Measurements from ENCODE around the gene KRTAP4-4. TPM values are rescaled to one million over a fixed set of nuclear protein-coding genes. Genes with fewer than 3 reads are reported as not detected.

Gene KRTAP4-4
- total and polyA plus RNA-seq, 2 of the 4 experiments (the other 2 are of a cell fraction): not detected

DNA sequence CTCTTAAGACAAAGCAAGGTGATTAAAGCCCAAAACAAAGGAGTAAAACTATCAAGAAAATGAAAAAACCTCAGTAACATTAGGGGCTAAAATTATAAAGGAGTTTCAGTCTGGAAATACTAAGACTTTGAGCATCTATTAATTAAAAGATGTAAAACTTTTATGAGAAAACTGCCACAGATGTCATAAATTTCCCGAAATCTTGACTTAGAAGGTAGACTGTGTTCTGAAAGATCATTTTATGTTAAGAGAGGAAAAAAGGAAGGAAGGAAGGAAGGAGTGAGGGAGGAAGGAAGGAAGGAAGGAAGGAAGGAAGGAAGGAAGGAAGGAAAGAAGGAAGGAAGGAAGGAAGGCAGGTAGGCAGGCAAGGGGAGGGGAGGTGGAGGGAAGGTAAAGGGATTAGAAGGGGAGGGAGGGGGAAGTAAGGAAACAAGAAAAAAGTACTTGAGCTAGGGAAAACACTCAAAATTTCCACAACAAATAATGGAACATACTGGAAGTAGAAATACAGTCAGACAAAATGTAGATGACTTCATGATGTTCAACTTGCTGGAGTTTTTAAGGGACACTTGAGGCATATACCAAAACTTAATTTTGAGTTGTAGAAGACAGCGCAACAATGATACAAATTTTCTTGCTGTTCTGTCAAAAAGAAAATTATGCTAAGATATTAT, 12.9 kb downstream of the KRTAP4-4 start:
- no peak overlapping the region for H3K9ac ChIP-seq (ENCODE audit: low read depth, low read length)
- H3K18ac ChIP-seq (ENCODE audit: low read depth, low read length): no peak overlapping the region
- no peak overlapping the region for H2AK9ac ChIP-seq (replicated peaks; ENCODE audit: low read depth, low read length, poor library complexity)
- H2BK20ac ChIP-seq (ENCODE audit: low read depth, low read length): no peak overlapping the region
- in situ Hi-C loops (cut with MboI; ENCODE audit: low sequenced_read_pairs): no loop called here
- no peak overlapping the region for H3K14ac ChIP-seq (replicated peaks; ENCODE audit: low read depth, low read length)
- TF ChIP-seq NFE2L2 (IDR thresholded peaks at IDR 0.05; ENCODE audit: low read depth, low read length) (no peak), BHLHE40 (IDR thresholded peaks at IDR 0.05; ENCODE audit: low read depth, low read length) (no peak), SMC3 (IDR thresholded peaks at IDR 0.05; ENCODE audit: low read depth, low read length) (no peak), RFX5 (IDR thresholded peaks at IDR 0.05; ENCODE audit: low read depth, low read length) (no peak), CEBPB (IDR thresholded peaks at IDR 0.05; ENCODE audit: low read depth, low read length) (no peak), CHD1 (IDR thresholded peaks at IDR 0.05; ENCODE audit: low read depth, low read length) (no peak), MAZ (IDR thresholded peaks at IDR 0.05; ENCODE audit: borderline replicate concordance, low read depth, low read length) (no peak), MXI1 (IDR thresholded peaks at IDR 0.05; ENCODE audit: borderline replicate concordance, low read depth, low read length) (no peak), RCOR1 (IDR thresholded peaks at IDR 0.05; ENCODE audit: insufficient replicate concordance, low read length) (no peak)
- TF ChIP-seq, protein P1, sequence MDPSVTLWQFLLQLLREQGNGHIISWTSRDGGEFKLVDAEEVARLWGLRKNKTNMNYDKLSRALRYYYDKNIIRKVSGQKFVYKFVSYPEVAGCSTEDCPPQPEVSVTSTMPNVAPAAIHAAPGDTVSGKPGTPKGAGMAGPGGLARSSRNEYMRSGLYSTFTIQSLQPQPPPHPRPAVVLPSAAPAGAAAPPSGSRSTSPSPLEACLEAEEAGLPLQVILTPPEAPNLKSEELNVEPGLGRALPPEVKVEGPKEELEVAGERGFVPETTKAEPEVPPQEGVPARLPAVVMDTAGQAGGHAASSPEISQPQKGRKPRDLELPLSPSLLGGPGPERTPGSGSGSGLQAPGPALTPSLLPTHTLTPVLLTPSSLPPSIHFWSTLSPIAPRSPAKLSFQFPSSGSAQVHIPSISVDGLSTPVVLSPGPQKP (IDR thresholded peaks at IDR 0.05; ENCODE audit: borderline replicate concordance, low read depth, low read length): no peak
- TF ChIP-seq, protein P2, sequence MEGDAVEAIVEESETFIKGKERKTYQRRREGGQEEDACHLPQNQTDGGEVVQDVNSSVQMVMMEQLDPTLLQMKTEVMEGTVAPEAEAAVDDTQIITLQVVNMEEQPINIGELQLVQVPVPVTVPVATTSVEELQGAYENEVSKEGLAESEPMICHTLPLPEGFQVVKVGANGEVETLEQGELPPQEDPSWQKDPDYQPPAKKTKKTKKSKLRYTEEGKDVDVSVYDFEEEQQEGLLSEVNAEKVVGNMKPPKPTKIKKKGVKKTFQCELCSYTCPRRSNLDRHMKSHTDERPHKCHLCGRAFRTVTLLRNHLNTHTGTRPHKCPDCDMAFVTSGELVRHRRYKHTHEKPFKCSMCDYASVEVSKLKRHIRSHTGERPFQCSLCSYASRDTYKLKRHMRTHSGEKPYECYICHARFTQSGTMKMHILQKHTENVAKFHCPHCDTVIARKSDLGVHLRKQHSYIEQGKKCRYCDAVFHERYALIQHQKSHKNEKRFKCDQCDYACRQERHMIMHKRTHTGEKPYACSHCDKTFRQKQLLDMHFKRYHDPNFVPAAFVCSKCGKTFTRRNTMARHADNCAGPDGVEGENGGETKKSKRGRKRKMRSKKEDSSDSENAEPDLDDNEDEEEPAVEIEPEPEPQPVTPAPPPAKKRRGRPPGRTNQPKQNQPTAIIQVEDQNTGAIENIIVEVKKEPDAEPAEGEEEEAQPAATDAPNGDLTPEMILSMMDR (conservative IDR thresholded peaks at IDR 0.05; ENCODE audit: low read depth, low read length): no peak
- TF ChIP-seq, protein P3, sequence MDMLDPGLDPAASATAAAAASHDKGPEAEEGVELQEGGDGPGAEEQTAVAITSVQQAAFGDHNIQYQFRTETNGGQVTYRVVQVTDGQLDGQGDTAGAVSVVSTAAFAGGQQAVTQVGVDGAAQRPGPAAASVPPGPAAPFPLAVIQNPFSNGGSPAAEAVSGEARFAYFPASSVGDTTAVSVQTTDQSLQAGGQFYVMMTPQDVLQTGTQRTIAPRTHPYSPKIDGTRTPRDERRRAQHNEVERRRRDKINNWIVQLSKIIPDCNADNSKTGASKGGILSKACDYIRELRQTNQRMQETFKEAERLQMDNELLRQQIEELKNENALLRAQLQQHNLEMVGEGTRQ (IDR thresholded peaks at IDR 0.05; ENCODE audit: low read depth, low read length): no peak
- no TSS peak for BruUV-seq (replicated peaks)
- no peaks in the 10 kb centered on the region for H4K20me1 ChIP-seq (ENCODE audit: insufficient read depth, low read length)
- ChIA-PET CTCF (no interaction called here), POLR2A (ENCODE audit: unreplicated experiment) (no interaction called here)
- H4K8ac ChIP-seq (ENCODE audit: low read depth in 2 of 2, low read length in 2 of 2): no peak overlapping the region; a peak in 1 of 4 replicates
- no peak overlapping the region for H3K27ac ChIP-seq (ENCODE audit: insufficient read depth, low read length)
- H2BK15ac ChIP-seq (ENCODE audit: low read depth, low read length): 0 out of 3 replicates have a peak overlapping the region, but pooled peaks have one; percentile 39
- no peaks in the 10 kb centered on the region for H3K36me3 ChIP-seq (ENCODE audit: control insufficient read depth, insufficient read depth, low read length)
- no peak overlapping the region for H3K23ac ChIP-seq (ENCODE audit: low read depth, low read length)
- peaks cover 3% of the 10 kb centered on the region; the same call in 1 of the 2 replicates for H3K9me3 ChIP-seq (ENCODE audit: control insufficient read depth, insufficient read depth, low read length)
- H3K4ac ChIP-seq (ENCODE audit: low read depth, low read length): no peak overlapping the region
- DNase-seq: no peak
- no peak overlapping the region for H2AFZ ChIP-seq (replicated peaks; ENCODE audit: low read length, poor library complexity)
- H3K4me3 ChIP-seq (ENCODE audit: insufficient read depth, low read depth, low read length): no peak overlapping the region
- no peak overlapping the region for H2AK5ac ChIP-seq (ENCODE audit: low read depth, low read length)
- no peak overlapping the region for H3K4me2 ChIP-seq (ENCODE audit: low read depth, low read length)
- no peak for ATAC-seq (ENCODE audit: low read depth)
- H4K91ac ChIP-seq (ENCODE audit: insufficient read depth, low read depth, low read length): no peak overlapping the region
- H2BK120ac ChIP-seq (ENCODE audit: low read depth, low read length): no peak overlapping the region
- no peak overlapping the region for H4K5ac ChIP-seq (ENCODE audit: low read depth, low read length)
- dilution Hi-C loops (cut with HindIII; ENCODE audit: low sequenced_read_pairs, unreplicated experiment): no loop called here
- no peaks in the 10 kb centered on the region for H3K79me1 ChIP-seq (ENCODE audit: low read depth in 1 of 2, low read length in 2 of 2)
- no peaks in the 10 kb centered on the region; the same call in 1 of the 2 replicates for H3K27me3 ChIP-seq (ENCODE audit: control insufficient read depth, insufficient read depth, low read length)
- H3K4me1 ChIP-seq (ENCODE audit: control insufficient read depth, insufficient read depth, low read length): no peaks in the 10 kb centered on the region
- intact Hi-C loops (cut with micrococcal nuclease): no loop called here
- no peaks in the 10 kb centered on the region for H3K9me1 ChIP-seq (ENCODE audit: insufficient read depth, low read length)
- no peak overlapping the region for H3K56ac ChIP-seq (ENCODE audit: extremely low read depth, insufficient read depth, low read length)
- no CpG with 5 or more reads among the region's 2 CpGs for WGBS, 2 experiments (ENCODE audit: extremely low coverage in 2 of 2, insufficient read length in 1 of 2)
- no peak overlapping the region for H2BK5ac ChIP-seq (ENCODE audit: low read depth, low read length, poor library complexity, severe bottlenecking)
